Measurements from ENCODE around the gene CD46.

GRCh38 chr1:207818971-207819451 is 67.2 kb downstream of the CD46 start:
- TF ChIP-seq CTCF (conservative IDR thresholded peaks at IDR 0.05 in 1 of 2, IDR thresholded peaks at IDR 0.05 in 1 of 2; ENCODE audit: extremely low read depth in 1 of 2, insufficient read depth in 1 of 2, low read depth in 1 of 2, low read length in 2 of 2) (no peak), EZH2 (IDR thresholded peaks at IDR 0.05; ENCODE audit: borderline replicate concordance, low read length) (no peak)
